T47D (cell line): ENCODE results near the gene ARHGEF16.

Experiments
- DNase-seq, 2 experiments: peaks; one replicate each; pipeline versions ENCODE4 v3.0.0 to v3.0.0-alpha.2; 2011 to 2012; ENCODE audit warnings: low read depth in 1 of 2, low spot score in 1 of 2
- JUND ChIP-seq: IDR thresholded peaks from 2 replicates; pipeline ENCODE4 v1.6.1; 2012; ENCODE audit warnings: low read depth
- in situ Hi-C: cut with HindIII; loops from 2 replicates; pipeline ENCODE4 v1.10.0; 2016; ENCODE audit warnings: low sequenced_read_pairs, low pct_unique_long_range_greater_than_20kb

The ARHGEF16 gene

GRCh38 chr1:3415260-3416090, 39.0 kb upstream of the ARHGEF16 start:
- DNase-seq: no peak
- in situ Hi-C loops: no loop called here
- no peak for TF ChIP-seq JUND

DNA sequence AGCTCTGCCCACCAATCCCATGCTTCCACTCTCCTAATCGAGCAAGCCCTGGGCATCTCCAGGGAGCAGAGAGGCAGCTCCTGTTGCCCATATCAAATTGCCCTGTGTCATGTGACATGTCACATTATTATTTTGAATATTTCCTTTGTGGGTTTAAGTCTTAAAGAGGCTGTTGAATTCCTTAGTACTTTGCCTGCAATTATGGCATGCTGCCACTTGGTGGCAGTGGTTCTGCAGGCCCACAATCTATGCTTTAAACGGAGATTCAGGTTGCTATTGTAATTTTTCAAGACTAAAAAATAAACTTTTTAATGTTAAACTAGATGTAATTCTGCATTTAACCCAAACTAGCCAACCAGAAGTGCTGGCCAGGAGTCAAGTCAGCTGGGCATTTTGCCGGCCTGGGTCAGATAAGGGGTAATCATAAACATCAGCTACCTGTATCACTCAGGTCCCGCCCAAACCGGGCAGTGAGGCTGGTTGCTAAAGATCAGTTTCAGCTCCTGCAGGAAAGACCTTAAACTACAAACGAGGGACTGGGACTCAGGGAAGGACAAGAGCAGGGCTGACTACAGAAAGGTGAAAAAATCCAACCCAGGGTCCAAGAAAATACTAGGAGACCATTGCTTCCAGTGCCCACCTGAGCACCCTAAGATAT, 37.3 kb upstream of the ARHGEF16 start:
- in situ Hi-C loops: no loop called here
- TF ChIP-seq JUND: no peak
- DNase-seq: no peak

GRCh38 chr1:3417934-3418333, 36.5 kb upstream of the ARHGEF16 start:
- no peak for DNase-seq
- TF ChIP-seq JUND: no peak
- in situ Hi-C loops: no loop called here

DNA sequence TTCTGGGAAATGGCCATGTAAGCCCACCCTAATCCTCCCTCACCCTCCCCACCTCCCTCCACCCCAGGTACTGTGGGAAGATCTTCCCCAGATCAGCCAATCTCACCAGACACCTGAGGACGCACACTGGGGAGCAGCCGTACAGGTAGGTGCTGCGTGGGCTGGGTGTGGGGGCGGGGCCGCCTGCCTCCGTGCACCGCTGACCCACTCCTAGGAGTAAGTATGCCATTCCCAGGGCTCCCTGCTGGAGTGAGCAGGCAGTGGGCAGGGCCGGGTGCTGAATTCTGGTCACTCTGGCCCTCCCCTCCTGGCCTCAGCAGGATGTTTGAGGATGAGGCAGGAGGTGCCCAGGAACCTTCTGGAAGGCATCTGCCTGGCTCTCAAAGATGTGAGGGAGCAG, 35.9 kb upstream of the ARHGEF16 start:
- TF ChIP-seq JUND: no peak

GRCh38 chr1:3419415-3420204, 34.9 kb upstream of the ARHGEF16 start:
- no peak for DNase-seq
- TF ChIP-seq JUND: no peak
- in situ Hi-C loops: no loop called here

More for the DNA sequence above, 35.9 kb upstream of the ARHGEF16 start:
- in situ Hi-C loops: no loop called here
- no peak for DNase-seq

DNA sequence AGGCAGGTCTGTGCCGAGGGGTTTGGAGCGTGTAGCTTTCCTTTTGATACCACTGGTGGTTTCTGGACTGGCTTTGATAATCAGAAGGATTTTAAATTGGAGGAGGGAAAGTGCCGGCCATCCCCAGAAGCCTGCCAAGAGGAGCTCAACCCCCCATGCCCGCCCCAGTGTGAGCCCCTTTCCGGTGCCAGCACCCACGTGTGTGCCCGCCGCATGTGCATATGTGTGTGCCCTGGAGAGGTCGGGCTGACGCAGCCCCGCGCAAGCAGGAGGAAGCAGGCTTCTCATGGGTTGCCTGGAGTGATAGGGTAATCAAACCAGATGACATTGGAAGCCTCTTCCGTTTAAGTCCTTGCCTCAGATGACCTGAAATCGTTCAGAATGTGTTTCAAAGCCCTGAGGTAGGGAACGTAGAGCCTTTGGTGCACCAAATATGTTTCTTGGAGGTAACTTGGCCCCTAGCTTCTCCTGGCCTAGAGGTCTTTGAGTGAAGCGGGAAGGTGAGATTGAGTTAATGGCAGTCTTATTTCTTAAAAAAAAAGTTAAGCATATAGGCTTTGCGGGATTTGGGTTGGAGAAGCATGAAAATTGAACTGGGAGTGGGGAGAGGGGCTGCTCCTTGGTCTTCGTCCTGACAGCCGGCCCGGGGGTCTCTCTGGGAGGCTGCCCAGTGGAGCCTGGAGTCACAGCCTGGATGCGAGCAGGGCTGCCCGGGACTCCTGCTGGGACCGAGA, 34.1 kb upstream of the ARHGEF16 start:
- in situ Hi-C loops: no loop called here
- no peak for DNase-seq
- no peak for TF ChIP-seq JUND

DNA sequence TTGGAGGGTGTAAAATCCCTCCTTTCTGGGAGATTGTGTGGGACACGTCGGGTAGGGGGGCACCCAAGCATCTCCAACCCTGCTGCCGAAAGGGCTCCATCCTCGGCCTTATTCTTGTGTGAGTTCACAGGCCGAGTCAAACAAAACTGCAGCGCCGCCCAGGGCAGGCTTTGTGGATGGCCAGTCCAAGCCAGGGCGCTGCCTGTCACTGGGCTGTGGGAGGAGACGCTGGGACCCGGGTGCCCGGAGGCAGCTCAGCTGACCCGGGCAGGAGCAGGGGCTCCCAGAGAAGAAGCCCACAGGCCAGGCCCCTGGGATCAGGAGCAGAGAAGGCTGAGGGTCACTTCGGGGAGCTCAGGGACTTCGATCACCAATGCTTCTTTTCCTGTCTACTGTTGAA, 31.8 kb upstream of the ARHGEF16 start:
- TF ChIP-seq JUND: no peak
- DNase-seq: no peak
- in situ Hi-C loops: no loop called here

- no peak for TF ChIP-seq JUND
- in situ Hi-C loops: no loop called here
- DNase-seq: no peak
These were observed 31.1 kb upstream of the ARHGEF16 start for GRCh38 chr1:3423245-3423829.

DNA sequence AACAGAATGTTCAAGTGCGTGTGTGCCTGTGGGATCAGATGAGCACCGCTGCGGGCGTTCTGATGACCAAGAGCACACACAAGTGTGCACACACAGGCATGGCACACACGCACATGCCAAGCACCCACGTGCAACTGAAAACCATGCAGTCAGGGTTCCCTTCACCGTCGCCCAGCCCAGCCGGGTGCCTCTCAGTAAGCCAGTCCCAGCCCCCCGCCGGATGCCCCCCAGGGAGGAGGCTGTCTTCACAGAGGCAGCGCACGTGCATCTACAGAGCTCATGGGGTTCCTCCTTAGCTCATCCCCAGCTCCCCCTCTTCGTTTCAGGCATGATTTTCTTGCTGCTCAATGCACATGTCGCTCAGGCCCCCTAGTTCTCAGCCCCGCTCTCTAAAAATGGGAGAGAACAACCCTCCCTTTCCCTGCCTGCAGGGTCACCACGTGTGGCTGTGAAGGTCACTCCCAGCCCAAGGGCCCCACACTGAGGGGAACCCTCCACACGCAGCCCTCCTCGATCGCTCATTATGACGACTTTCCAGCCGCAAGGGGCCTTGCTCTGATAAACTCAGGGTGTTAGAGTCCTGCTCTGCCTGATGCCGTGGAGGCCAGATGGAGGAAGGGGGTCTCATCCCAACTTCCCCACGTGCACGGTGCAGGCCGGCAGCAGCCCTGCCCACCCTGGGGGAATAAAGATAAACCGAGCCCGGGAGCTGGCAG, 30.4 kb upstream of the ARHGEF16 start:
- no peak for DNase-seq
- in situ Hi-C loops: no loop called here

DNA sequence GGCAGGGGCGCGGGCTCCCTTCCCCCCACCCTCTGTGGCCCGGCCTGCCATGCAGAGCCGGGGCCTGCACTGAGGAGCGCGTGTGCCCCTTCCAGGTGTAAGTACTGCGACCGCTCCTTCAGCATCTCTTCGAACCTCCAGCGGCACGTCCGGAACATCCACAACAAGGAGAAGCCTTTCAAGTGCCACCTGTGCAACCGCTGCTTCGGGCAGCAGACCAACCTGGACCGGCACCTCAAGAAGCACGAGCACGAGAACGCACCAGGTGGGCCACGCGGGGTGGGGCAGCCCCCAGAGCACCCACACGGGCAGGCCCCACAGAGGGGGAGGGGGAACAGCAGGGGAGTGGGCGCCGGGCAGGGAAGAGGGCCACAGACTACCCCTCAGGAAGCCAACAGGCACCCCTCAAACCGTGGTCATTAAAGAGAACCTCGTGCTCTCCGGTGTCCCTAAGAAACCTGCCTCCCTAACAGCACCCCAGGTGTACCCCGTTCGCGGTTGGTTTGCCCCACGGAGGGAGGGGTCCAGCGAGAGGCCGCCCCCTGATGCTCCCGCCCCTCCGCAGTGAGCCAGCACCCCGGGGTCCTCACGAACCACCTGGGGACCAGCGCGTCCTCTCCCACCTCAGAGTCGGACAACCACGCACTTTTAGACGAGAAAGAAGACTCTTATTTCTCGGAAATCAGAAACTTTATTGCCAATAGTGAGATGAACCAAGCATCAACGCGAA, 28.8 kb upstream of the ARHGEF16 start:
- in situ Hi-C loops: no loop called here
- DNase-seq: no peak
- TF ChIP-seq JUND: no peak

More for the DNA sequence above, 30.4 kb upstream of the ARHGEF16 start:
- TF ChIP-seq JUND: no peak
